Measurements from ENCODE around the gene TUT4.

DNA sequence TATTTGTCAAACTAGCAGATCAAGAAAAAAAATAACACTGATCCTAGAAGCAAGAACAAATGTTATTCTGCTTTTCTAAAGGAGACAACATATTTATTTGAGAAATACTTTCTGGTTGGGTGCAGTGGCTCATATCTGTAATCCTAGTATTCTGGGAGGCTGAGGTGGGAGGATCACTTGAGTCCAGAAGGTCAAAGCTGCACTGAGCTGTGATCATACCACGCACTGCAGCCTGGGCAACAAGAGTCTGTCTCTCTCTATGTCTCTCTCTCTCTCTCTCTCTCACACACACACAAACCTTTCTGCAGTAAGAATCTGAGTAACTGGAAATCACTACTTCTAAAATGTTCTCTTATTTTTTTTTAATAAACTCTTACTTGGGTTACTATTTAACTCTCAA, 117.2 kb downstream of the TUT4 start:
- TF ChIP-seq, protein P1, sequence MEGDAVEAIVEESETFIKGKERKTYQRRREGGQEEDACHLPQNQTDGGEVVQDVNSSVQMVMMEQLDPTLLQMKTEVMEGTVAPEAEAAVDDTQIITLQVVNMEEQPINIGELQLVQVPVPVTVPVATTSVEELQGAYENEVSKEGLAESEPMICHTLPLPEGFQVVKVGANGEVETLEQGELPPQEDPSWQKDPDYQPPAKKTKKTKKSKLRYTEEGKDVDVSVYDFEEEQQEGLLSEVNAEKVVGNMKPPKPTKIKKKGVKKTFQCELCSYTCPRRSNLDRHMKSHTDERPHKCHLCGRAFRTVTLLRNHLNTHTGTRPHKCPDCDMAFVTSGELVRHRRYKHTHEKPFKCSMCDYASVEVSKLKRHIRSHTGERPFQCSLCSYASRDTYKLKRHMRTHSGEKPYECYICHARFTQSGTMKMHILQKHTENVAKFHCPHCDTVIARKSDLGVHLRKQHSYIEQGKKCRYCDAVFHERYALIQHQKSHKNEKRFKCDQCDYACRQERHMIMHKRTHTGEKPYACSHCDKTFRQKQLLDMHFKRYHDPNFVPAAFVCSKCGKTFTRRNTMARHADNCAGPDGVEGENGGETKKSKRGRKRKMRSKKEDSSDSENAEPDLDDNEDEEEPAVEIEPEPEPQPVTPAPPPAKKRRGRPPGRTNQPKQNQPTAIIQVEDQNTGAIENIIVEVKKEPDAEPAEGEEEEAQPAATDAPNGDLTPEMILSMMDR (IDR thresholded peaks at IDR 0.05; ENCODE audit: low read length) = no peak
- no peak for TF ChIP-seq EZH2 (optimal IDR thresholded peaks at IDR 0.05; ENCODE audit: low read depth, low read length)
- no peak for TF ChIP-seq EZH2phosphoT487 (IDR thresholded peaks at IDR 0.05; ENCODE audit: low read length)
